CD4-positive, alpha-beta T cell treated with Interleukin-6 at 100 ng/mL for 8 hours (primary cell): Measurements from ENCODE around the gene ZNF180.
"Not testable (repeated sequence)": the region's sequence is repeated elsewhere in the genome, so short reads cannot be mapped to it uniquely, and the experiment has no call there.

Source experiments
- DNase-seq: peaks from one replicate; pipeline ENCODE4 v3.0.0-alpha.2; 2020; ENCODE audit warnings: mixed read lengths, low spot score

The ZNF180 gene

GRCh38 chr19:44499962-44500949 lies at the start of gene ZNF180:
Gene ZNF180 (minus strand): TSS chr19:44500522. CDS start chr19:44497334, 3,188 bp downstream.
- peak; percentile 94 for DNase-seq

- DNase-seq, result no peak
Measured at GRCh38 chr19:44549507-44549906, 49.2 kb upstream of the ZNF180 start.

DNA sequence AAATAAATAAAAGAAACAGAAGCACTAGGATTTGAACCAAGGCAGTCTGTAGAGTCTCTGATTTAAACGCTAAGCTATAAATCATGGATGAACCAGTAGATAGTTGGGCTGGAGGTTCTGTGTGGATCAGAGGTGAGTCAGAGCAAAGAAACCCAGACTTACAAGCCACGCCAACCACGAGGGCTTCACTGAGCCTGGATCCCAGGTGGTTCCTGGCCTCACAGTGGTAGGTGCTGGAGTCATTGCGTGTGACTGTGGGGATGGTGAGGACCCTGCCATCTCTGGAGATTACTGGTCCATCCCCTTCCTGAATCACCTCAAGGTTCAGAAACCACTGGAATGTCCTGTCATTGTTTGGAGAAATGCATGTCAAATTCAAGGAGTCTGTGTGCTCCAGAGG lies 48.4 kb upstream of the ZNF180 start:
- no peak for DNase-seq

DNA sequence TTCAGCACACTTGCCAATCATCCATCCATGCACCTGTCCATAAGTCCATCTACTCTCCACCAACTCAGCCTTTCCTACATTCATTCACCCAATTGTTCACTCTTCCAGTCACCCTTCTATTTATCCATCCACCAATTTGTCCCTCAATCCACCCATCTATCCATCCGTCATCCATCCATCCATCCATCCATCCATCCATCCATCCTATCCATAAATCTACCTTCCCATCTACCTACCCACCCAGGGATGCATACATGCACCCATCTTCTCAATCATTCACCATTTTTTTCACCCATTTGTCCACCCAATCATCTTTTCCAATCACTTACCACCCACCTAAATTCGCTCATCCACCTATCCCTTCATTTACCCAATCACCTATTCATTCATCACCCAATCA lies 43.7 kb upstream of the ZNF180 start:
- DNase-seq, result no peak

DNA sequence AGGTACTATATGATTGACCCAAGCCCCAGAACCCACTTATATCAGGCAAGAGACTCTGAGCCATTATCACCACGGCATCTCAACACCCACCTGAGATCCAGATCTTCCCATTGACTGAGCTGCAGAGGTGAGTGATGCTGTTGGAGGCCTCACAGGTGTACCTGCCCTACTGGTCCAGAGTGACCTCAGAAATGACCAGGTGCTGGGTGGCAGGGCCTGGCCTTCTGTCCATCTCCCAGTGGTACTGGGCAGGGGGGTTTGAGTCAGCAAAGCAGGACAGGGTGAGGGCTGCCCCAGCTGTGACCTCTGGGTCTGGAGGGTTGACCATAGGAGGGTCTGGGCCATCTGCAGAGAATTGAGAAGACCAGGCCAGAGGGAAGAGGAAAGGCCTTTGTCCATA lies 42.3 kb upstream of the ZNF180 start:
- no peak for DNase-seq

- no peak for DNase-seq
Measured at GRCh38 chr19:44540736-44541135, 40.4 kb upstream of the ZNF180 start.

DNA sequence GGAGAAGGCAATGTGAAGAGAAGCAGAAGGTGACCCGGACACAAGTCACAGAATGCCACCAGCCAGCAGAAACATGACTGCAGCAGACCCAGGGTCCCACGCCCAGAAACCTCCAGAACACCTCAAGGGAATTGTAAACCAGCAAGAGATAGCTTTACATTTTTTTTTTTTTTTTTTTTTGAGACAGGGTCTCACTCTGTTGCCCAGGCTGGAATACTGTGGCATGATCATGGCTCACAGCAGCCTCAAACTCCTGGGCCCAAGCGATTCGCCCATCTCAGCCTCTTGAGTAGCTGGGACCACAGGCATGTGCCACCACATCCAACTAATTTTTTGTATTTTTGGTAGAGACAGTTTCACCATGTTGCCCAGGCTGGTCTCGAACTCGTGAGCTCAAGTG lies 39.7 kb upstream of the ZNF180 start:
- no peak for DNase-seq

DNA sequence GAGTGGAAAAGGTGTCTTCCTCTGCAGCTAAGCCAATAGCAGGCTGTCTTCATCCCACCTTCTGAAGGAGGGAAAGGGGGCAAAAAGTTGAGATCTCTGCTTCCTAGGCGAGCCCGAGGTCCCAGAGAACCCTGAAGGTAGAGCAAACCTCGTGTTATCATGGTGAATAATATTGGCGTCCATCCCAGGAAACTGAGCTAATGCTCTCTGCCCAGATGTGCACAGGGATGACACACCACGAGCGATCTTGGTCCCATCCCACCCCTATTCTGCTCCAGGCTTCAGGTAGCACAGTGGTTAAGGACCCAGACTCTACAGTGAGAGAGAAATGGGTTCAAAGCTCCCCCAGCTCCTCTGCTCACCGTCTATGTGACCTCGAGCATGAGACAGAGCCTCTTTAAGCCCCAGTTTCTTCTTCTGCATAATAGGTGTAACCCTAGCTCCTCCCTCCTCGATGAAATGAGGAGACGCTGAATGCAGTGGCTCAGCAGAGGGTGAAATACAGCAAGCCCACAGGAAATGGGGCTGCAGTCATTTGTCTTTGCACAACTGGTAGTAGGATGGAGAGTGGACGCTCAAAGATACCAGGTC lies 39.0 kb upstream of the ZNF180 start:
- DNase-seq, result no peak

DNA sequence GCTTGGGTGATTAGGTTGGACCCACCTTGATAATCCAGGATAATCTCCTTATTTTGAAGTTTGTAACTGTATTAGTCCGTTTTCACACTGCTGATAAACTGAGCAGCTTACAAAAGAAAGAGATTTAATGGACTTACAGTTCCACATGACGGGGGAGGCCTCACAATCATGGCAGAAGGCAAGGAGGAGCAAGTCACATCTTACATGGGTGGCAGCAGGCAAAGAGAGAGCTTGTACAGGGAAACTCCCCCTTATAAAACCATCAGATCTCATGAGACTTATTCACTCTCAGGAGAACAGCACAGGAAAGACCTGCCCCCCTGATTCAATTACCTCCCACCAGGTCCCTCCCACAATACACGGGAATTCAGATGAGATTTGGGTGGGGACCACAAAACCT lies 35.0 kb upstream of the ZNF180 start:
- not testable (repeated sequence) for DNase-seq

- DNase-seq, result no peak
Measured at GRCh38 chr19:44532819-44533218, 32.5 kb upstream of the ZNF180 start.

DNA sequence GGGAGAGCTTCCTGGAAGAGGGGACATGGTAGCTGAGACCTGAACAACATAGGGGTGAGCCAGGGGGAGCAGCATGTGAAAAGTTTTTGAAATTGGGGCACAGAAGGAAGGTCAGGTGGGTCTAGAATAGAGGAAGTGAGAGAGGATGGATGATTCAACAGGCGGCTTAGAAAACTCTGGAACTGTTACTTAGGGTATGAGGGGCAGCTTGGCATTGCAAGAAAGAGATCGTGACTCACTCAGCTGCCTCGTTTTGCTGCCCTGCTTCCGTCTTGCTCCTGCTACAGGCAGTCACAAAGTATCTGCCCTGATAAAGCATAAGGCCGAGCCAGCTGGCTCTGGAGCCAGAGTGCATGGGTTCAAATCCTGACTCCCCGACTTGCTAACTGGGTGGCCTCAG lies 30.5 kb upstream of the ZNF180 start:
- no peak for DNase-seq

GRCh38 chr19:44529536-44529935 lies 29.2 kb upstream of the ZNF180 start, which contains the start of gene CEACAM20:
Gene CEACAM20 (minus strand): TSS chr19:44529675. CDS start chr19:44529509, 166 bp downstream.
- DNase-seq, result no peak

DNA sequence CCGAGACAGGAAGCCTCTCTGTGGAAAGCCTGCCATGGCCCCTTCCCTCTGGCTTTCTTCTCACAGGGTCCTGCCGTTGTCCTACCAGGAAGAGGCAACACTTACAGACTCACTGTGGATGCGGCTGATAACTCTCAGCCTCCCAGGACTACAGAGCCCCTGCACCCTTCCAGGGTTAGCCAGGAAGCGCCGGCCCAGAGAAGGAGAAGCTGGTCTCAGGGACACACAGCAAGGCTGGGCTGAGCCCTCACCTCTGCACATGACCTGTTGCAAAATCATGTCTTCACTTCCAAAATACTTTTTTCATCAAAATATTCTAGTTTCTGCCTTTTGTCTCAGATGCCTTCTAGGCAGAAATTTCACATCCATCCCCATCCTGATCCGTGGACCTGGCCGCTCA lies 27.2 kb upstream of the ZNF180 start:
- DNase-seq, result no peak

GRCh38 chr19:44525721-44526430 lies 25.6 kb upstream of the ZNF180 start:
- no peak for DNase-seq

- DNase-seq, result no peak
Measured at GRCh38 chr19:44521370-44521769, 21.0 kb upstream of the ZNF180 start.

DNA sequence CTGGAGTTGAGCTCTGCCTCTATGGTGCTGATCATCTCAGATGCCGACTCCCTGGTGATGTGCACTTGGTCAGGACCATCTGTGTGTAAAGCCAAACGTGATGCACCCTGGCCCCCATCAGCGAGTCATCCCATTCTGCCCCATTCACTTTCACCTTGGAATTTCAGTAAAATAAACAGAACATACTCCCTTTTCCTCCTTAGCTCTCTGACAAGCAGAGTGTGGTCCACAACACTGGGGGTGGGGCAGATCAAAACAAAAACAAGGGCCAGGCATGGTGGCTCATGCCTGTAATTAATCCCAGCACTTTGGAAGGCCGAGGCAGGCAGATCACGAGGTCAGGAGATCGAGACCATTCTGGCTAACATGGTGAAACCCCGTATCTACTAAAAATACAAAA lies 16.8 kb upstream of the ZNF180 start:
- no peak for DNase-seq

DNA sequence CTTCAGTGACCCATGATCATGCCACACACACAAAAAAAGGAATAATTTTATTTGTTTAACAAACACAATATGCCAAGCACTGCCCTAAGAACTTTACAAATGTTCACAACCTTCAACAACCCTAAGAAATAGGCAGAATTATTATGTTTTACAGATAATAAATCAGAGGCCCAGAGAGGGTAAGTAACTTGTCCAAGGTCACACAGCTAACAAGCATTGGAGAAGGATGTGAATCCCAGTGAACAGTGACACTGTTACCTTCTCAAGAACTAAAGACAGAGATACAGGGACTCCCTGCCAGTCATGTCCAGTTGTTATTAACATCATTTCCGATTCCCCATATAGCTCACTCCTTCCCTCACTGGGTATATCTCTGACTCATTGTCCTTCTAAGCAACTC lies 15.6 kb upstream of the ZNF180 start:
- no peak for DNase-seq

DNA sequence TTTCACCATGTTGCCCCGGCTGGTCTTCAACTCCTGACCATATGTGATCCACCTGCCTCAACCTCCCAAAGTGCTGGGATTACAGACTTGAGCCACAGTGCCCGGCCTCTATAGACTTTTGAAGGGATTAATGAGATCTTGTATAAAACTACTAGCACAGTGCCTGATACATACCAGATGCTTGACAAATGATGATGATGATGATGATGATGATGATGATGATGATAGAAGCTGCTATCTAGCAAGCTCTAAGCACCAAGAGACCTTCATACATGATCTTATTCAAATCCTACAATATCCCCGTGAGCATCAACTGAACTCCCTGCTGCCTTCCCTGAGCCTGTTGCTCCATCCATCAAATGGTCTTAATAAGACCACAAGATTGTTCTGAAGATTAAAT lies 14.7 kb upstream of the ZNF180 start:
- no peak for DNase-seq

GRCh38 chr19:44512326-44513298 lies 12.3 kb upstream of the ZNF180 start:
- DNase-seq, result no peak

DNA sequence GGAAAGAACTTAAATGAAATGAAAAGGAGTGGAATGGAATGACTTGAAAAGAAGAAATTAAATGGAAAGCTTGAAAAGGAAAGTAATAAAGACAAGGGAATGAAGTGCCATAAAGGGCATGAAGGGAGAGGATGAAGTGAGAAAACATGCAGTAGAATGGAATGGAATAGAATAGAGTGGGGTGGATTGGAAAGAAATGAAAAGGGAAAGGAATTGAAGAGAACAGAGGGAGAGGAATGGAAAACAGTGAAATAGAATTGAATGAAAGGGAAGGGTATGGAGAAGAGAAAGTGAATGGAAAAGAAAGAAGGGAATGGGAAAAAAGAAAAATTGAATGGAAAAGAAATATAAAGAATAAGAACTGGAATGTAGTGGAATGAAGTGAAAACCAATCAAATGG lies 9.2 kb upstream of the ZNF180 start:
- no peak for DNase-seq

DNA sequence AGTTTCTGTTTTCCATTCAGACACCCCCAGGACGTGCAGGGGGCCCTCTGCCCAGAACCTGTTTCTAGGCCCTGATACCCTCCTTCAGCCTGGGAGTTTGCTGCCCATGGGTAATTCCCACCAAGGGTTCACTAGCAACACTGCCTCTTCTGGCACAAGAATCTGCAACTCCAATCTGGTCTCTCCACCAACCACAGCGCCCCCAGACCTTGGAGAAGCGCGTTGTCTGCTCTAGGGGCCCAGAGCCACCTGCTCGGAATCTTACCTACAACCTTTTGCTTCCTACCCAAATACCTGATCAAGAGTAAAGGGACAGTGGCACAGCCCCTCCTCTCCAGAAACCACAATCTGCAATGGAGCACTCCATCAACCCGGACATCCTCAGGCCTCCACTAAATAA lies 763 bp downstream of the ZNF180 start:
- DNase-seq, result no peak

- no peak for DNase-seq
Measured at GRCh38 chr19:44498988-44499387, 1.3 kb downstream of the ZNF180 start.
